Natural killer cell (primary cell): ENCODE results near the gene TCEANC. TPM values are rescaled to one million over a fixed set of nuclear protein-coding genes. Genes with fewer than 3 reads are reported as not detected.
"Not testable (repeated sequence)": the region's sequence is repeated elsewhere in the genome, so short reads cannot be mapped to it uniquely, and the experiment has no call there.

ENCODE experiments used
- ATAC-seq, 3 donors: fragments of 150-1000 bp in 2 of 3; fragments of 200-7000 bp in 1 of 3; cut with Tn5 transposase; 1 replicate in 1 of 3; 2 replicates in 2 of 3; pipeline ENCODE4 v1.10.0; 2021; ENCODE audit warnings: mild to moderate bottlenecking in 2 of 3, moderate library complexity in 2 of 3
- DNase-seq, 2 donors: peaks; one replicate each; pipeline versions ENCODE4 v3.0.0 to v3.0.0-alpha.2; 2013 to 2021; ENCODE audit warnings: mixed read lengths in 1 of 2
- H3K27ac ChIP-seq: one replicate; pipeline ENCODE4 v1.5.1; 2013; ENCODE audit warnings: mild to moderate bottlenecking, low read length
- H3K27me3 ChIP-seq: one replicate; pipeline ENCODE4 v1.6.1; 2013; ENCODE audit warnings: low read length; ENCODE audit not compliant: control insufficient read depth, insufficient read depth
- H3K36me3 ChIP-seq: one replicate; pipeline ENCODE4 v1.6.1; 2013; ENCODE audit warnings: low read length; ENCODE audit not compliant: control insufficient read depth, insufficient read depth
- H3K4me1 ChIP-seq: one replicate; pipeline ENCODE4 v1.6.1; 2013; ENCODE audit warnings: low read length; ENCODE audit not compliant: control insufficient read depth, insufficient read depth
- H3K4me3 ChIP-seq: one replicate; pipeline ENCODE4 v1.5.1; 2013; ENCODE audit warnings: low read length
- H3K9me3 ChIP-seq: one replicate; pipeline ENCODE4 v1.6.1; 2013; ENCODE audit warnings: low read length; ENCODE audit not compliant: control insufficient read depth, insufficient read depth
- H3K27ac Mint-ChIP-seq, 2 donors: one replicate each; pipeline ENCODE4 v1.8.0; 2022; ENCODE audit warnings: mild to moderate bottlenecking in 2 of 2, mixed read lengths in 2 of 2, moderate library complexity in 1 of 2
- H3K27me3 Mint-ChIP-seq, 2 donors: one replicate each; pipeline ENCODE4 v1.8.0; 2022; ENCODE audit warnings: low read depth in 2 of 2, mixed read lengths in 2 of 2
- H3K36me3 Mint-ChIP-seq: one replicate; pipeline ENCODE4 v1.8.0; 2022; ENCODE audit warnings: mixed read lengths
- H3K4me1 Mint-ChIP-seq, 2 donors: one replicate each; pipeline ENCODE4 v1.8.0; 2022; ENCODE audit warnings: mixed read lengths in 2 of 2
- H3K4me3 Mint-ChIP-seq: one replicate; pipeline ENCODE4 v1.8.0; 2022; ENCODE audit warnings: mild to moderate bottlenecking, moderate library complexity, mixed read lengths
- H3K9me3 Mint-ChIP-seq, 2 donors: one replicate each; pipeline ENCODE4 v1.8.0; 2022; ENCODE audit warnings: mixed read lengths in 2 of 2
- CTCF ChIP-seq: fragments of 200-600 bp; IDR thresholded peaks from one replicate; pipeline ENCODE4 v1.8.0; 2022; ENCODE audit warnings: antibody characterized with exemption
- WGBS: methylation state at CpG from one replicate; pipeline ENCODE4 v1.1.7; 2013; ENCODE audit warnings: missing lambda C conversion rate; ENCODE audit not compliant: insufficient coverage; 5-methylcytosine and 5-hydroxymethylcytosine counted together
- intact Hi-C: fragments of 100-400 bp; cut with micrococcal nuclease; formaldehyde crosslinking; loops from one replicate; pipeline ENCODE4 v1.14.2; 2022
- total RNA-seq, 4 donors: library from RNA; stranded (reverse); fragments of 120-200 nt in 1 of 4; gene quantifications; one replicate each; pipeline versions ENCODE4 v1.2.3 to v1.2.4, GENCODE V29; 2013 to 2022

The TCEANC gene
- total RNA-seq, 3 donors from 2014 or later (not counting 1 experiment from before 2014, with no cell fraction given), result 11.2 to 17.8 (median 13.4) TPM

- Mint-ChIP-seq H3K4me1 (no peaks in the 10 kb centered on the region), H3K4me3 (no peak overlapping the region), H3K27ac (no peak overlapping the region), H3K36me3 (peaks cover 7% of the 10 kb centered on the region), H3K9me3 (no peaks in the 10 kb centered on the region), H3K27me3 (no peaks in the 10 kb centered on the region)
- ATAC-seq, result no peak
- Histone ChIP-seq H3K4me3 (no peak overlapping the region), H3K36me3 (no peaks in the 10 kb centered on the region), H3K9me3 (no peaks in the 10 kb centered on the region), H3K27ac (no peak overlapping the region), H3K4me1 (peaks cover 7% of the 10 kb centered on the region), H3K27me3 (no peaks in the 10 kb centered on the region)
- no peak for TF ChIP-seq CTCF
- no peak for DNase-seq
- intact Hi-C loops, result no loop called here
Measured at GRCh38 chrX:13673016-13673415, 20.1 kb downstream of the TCEANC start.

- no peaks in the 10 kb centered on the region for H3K36me3 ChIP-seq
- no peak for TF ChIP-seq CTCF
- ATAC-seq (no peak), DNase-seq (no peak)
- H3K27me3 Mint-ChIP-seq, result no peaks in the 10 kb centered on the region
- no peaks in the 10 kb centered on the region for H3K36me3 Mint-ChIP-seq
- H3K4me1 ChIP-seq, result no peaks in the 10 kb centered on the region
- peaks cover 4 to 5% of the 10 kb centered on the region in 2 donors for H3K4me1 Mint-ChIP-seq
- no peak overlapping the region for H3K27ac ChIP-seq
- H3K9me3 Mint-ChIP-seq, result no peaks in the 10 kb centered on the region
- no peaks in the 10 kb centered on the region for H3K9me3 ChIP-seq
- H3K27ac Mint-ChIP-seq, result no peak overlapping the region
- intact Hi-C loops, result no loop called here
- H3K4me3 ChIP-seq, result no peak overlapping the region
- no peak overlapping the region for H3K4me3 Mint-ChIP-seq
- H3K27me3 ChIP-seq, result no peaks in the 10 kb centered on the region
Measured at GRCh38 chrX:13676885-13677284, 23.9 kb downstream of the TCEANC start.

GRCh38 chrX:13679700-13680099 is 26.8 kb downstream of the TCEANC start:
- H3K9me3 Mint-ChIP-seq, DNase-seq, H3K36me3 Mint-ChIP-seq, intact Hi-C loops, H3K4me1 ChIP-seq, H3K27ac ChIP-seq, ATAC-seq, H3K4me3 ChIP-seq, H3K27me3 Mint-ChIP-seq, H3K36me3 ChIP-seq, H3K4me1 Mint-ChIP-seq, H3K9me3 ChIP-seq, H3K27me3 ChIP-seq, H3K4me3 Mint-ChIP-seq, H3K27ac Mint-ChIP-seq: not testable (repeated sequence)
- WGBS, result 100% methylated on average over 1 of the region's 4 CpGs

GRCh38 chrX:13681595-13681994 is 28.7 kb downstream of the TCEANC start:
- H3K27ac Mint-ChIP-seq, result no peak overlapping the region

More at GRCh38 chrX:13681595-13681994, 28.7 kb downstream of the TCEANC start:
- peaks cover 4 to 5% of the 10 kb centered on the region in 2 donors for H3K4me1 Mint-ChIP-seq
- no peak overlapping the region for H3K4me3 Mint-ChIP-seq
- no peaks in the 10 kb centered on the region for H3K36me3 Mint-ChIP-seq
- no peaks in the 10 kb centered on the region for H3K9me3 ChIP-seq
- H3K27me3 Mint-ChIP-seq, result no peaks in the 10 kb centered on the region
- H3K9me3 Mint-ChIP-seq, result no peaks in the 10 kb centered on the region
- no peaks in the 10 kb centered on the region for H3K36me3 ChIP-seq
- TF ChIP-seq CTCF, result no peak
- ATAC-seq (no peak), DNase-seq (no peak)
- no peak overlapping the region for H3K4me3 ChIP-seq
- H3K27ac ChIP-seq, result no peak overlapping the region
- intact Hi-C loops, result no loop called here
- peaks cover 4% of the 10 kb centered on the region for H3K4me1 ChIP-seq
- WGBS, result 100% methylated on average over 2 of the region's 7 CpGs
- no peaks in the 10 kb centered on the region for H3K27me3 ChIP-seq
